ENCODE results near the gene NLGN4Y. TPM values are rescaled to one million over a fixed set of nuclear protein-coding genes. Genes with fewer than 3 reads are reported as not detected.
"Not testable (repeated sequence)": the region's sequence is repeated elsewhere in the genome, so short reads cannot be mapped to it uniquely, and the experiment has no call there.

NLGN4Y gene
- total RNA-seq, 1 donor from 2014 or later, result 18.6 TPM

DNA sequence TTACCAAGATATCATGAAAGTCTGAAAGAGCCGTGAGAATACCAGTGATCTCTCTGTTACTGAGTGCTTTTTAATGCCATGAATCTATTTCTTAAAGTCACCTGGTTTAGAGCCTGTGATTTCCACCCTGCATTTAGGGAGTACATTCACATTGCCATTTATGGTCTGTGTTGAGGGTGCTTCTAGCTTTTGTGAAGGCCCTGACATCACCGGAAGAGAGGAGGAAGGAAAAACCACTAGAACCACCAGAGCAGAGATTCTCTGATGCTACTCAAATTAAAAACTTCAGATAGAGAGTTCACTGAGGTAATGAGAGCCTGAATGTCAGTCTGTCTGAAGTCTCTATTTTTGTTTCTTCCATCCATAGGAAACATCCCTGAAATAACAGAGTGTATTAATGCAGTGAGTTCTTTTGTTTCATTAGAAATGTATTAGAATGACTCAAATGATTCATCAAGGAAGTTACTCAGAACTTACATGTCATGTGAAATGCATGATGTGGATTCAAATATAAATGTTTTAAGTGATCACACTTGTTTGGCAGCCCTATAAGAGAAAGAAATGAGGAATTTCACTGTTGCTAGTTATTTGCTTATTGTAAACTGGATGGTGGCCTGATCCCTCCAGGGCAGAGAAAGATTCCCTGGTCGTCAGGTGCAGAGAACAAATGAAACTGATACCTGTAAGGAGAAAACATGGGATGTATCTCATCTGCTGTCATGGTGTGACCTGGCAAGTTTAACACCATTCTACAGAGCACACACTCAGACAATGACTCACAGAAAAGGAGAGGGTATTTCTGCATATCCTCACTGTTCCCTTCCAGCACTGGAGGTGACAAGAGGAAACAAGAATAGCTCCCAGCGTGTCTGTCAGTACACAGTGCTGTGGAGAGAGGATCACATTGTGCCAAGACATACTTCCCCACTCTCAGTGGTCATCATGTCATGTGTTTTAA lies 310.1 kb downstream of the NLGN4Y start:
- no peaks in the 10 kb centered on the region for H3K27me3 ChIP-seq (ENCODE audit: control insufficient read depth, insufficient read depth, low read length)
- no peaks in the 10 kb centered on the region for H3K36me3 ChIP-seq (ENCODE audit: control insufficient read depth, insufficient read depth, low read length)
- DNase-seq (ENCODE audit: low read depth), result no peak
- TF ChIP-seq, protein P1, sequence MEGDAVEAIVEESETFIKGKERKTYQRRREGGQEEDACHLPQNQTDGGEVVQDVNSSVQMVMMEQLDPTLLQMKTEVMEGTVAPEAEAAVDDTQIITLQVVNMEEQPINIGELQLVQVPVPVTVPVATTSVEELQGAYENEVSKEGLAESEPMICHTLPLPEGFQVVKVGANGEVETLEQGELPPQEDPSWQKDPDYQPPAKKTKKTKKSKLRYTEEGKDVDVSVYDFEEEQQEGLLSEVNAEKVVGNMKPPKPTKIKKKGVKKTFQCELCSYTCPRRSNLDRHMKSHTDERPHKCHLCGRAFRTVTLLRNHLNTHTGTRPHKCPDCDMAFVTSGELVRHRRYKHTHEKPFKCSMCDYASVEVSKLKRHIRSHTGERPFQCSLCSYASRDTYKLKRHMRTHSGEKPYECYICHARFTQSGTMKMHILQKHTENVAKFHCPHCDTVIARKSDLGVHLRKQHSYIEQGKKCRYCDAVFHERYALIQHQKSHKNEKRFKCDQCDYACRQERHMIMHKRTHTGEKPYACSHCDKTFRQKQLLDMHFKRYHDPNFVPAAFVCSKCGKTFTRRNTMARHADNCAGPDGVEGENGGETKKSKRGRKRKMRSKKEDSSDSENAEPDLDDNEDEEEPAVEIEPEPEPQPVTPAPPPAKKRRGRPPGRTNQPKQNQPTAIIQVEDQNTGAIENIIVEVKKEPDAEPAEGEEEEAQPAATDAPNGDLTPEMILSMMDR (IDR thresholded peaks at IDR 0.05; ENCODE audit: insufficient read depth, low read length, poor library complexity, severe bottlenecking), result no peak
- H3K4me3 ChIP-seq (ENCODE audit: low read depth, low read length), result no peak overlapping the region

DNA sequence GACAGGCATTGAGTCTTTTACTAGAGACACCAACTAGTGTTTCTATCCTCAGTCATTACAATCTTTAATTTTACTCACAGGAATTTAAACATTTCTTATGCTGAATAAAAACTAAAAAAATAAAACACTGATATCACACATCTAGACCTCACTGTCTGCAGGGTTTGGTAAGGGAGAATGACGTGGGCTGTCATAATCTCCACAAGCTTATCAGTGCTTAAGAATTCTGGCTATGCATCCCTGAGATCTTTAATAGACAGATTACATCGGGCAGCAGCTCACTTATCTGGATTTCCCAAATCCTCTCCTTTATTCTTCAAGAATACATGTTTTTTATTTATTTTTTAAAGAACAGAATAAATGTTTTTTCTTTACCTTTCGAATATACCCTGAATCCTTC lies 313.1 kb downstream of the NLGN4Y start:
- Histone ChIP-seq H3K27me3 (ENCODE audit: control insufficient read depth, insufficient read depth, low read length) (no peaks in the 10 kb centered on the region), H3K36me3 (ENCODE audit: control insufficient read depth, insufficient read depth, low read length) (no peaks in the 10 kb centered on the region), H3K4me3 (ENCODE audit: low read depth, low read length) (no peak overlapping the region)
- DNase-seq (ENCODE audit: low read depth), result no peak
- TF ChIP-seq, protein P1 (IDR thresholded peaks at IDR 0.05; ENCODE audit: insufficient read depth, low read length, poor library complexity, severe bottlenecking), result no peak

DNA sequence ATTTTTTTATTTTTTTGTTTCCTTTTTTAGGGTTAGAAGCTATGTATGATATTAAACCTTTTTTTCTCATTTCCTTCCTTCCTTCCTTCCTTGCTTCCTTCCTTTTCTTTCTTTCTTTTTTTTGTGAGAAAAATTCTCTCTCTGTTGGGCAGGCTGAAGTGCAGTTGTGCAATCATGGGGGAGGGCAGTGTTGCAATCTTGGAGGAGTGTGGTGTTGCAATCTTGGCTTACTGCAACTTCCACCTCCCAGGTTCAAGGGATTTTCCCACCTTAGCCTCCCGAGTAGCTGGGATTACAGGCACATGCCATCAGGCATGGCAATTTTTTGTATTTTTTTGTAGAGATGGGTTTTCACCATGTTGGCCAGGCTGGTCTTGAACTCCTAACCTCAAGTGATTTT lies 326.4 kb downstream of the NLGN4Y start:
- no peaks in the 10 kb centered on the region for H3K36me3 ChIP-seq (ENCODE audit: control insufficient read depth, insufficient read depth, low read length)
- no peak overlapping the region for H3K4me3 ChIP-seq (ENCODE audit: low read depth, low read length)
- TF ChIP-seq, protein P1 (IDR thresholded peaks at IDR 0.05; ENCODE audit: insufficient read depth, low read length, poor library complexity, severe bottlenecking), result no peak
- H3K27me3 ChIP-seq (ENCODE audit: control insufficient read depth, insufficient read depth, low read length), result no peaks in the 10 kb centered on the region
- no peak for DNase-seq (ENCODE audit: low read depth)

DNA sequence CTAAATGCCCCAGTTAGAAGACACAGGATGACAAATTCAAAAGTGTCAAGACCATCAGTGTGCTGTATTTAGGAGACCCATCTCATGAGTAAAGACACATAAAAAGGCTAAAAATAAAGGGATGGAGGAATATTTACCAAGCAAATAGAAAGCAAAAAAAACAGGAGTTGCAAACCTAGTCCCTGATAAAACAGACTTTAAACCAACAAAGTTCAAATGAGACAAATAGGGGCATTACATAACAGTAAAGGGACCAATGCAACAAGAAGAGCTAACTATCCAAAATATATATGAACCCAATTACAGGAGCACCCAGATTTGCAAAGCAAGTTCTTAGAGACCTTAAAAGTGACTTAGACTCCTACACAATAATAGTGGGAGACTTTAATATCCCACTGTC lies 336.1 kb downstream of the NLGN4Y start:
- H3K27me3 ChIP-seq (ENCODE audit: control insufficient read depth, insufficient read depth, low read length), result no peaks in the 10 kb centered on the region
- H3K36me3 ChIP-seq (ENCODE audit: control insufficient read depth, insufficient read depth, low read length), result no peaks in the 10 kb centered on the region
- no peak overlapping the region for H3K4me3 ChIP-seq (ENCODE audit: low read depth, low read length)
- DNase-seq (ENCODE audit: low read depth), result no peak
- TF ChIP-seq, protein P1 (IDR thresholded peaks at IDR 0.05; ENCODE audit: insufficient read depth, low read length, poor library complexity, severe bottlenecking), result no peak

DNA sequence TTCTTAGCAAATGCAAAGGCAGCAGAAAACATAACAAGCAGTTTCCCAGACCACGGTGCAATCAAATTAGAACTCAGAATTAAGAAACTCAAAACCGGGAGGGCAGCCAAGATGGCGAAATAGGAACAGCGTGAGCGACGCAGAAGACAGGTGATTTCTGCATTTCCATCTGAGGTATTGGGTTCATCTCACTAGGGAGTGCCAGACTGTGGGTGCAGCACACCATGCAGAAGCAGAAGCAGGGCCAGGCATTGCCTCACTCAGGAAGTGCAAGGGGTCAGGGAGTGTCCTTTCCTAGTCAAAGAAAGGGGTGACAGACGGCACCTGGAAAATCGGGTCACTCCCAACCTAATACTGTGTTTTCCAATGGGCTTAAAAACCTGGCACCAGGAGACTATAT lies 336.7 kb downstream of the NLGN4Y start:
- H3K27me3 ChIP-seq (ENCODE audit: control insufficient read depth, insufficient read depth, low read length); DNase-seq (ENCODE audit: low read depth); H3K4me3 ChIP-seq (ENCODE audit: low read depth, low read length); H3K36me3 ChIP-seq (ENCODE audit: control insufficient read depth, insufficient read depth, low read length): not testable (repeated sequence)

- no peak for DNase-seq (ENCODE audit: low read depth)
Observed at GRCh38 chrY:14871971-14872370, 347.6 kb downstream of the NLGN4Y start.

More at GRCh38 chrY:14871971-14872370, 347.6 kb downstream of the NLGN4Y start:
- Histone ChIP-seq H3K4me3 (ENCODE audit: low read depth, low read length) (no peak overlapping the region), H3K27me3 (ENCODE audit: control insufficient read depth, insufficient read depth, low read length) (no peaks in the 10 kb centered on the region), H3K36me3 (ENCODE audit: control insufficient read depth, insufficient read depth, low read length) (no peaks in the 10 kb centered on the region)
- TF ChIP-seq, protein P1 (IDR thresholded peaks at IDR 0.05; ENCODE audit: insufficient read depth, low read length, poor library complexity, severe bottlenecking), result no peak

Data from kidney epithelial cell (primary cell).